HS-27A (cell line): ENCODE data around the gene BAMBI.

Experiments used
- DNase-seq: peaks from one replicate; pipeline ENCODE4 v3.0.0-alpha.2; 2012; ENCODE audit warnings: low read depth, missing footprints

The BAMBI gene

GRCh38 chr10:28676326-28676967 is 874 bp upstream of the BAMBI start:
- DNase-seq: no peak

- no peak for DNase-seq
These were observed 766 bp downstream of the BAMBI start for GRCh38 chr10:28677888-28678686.

GRCh38 chr10:28678687-28679457 is 1.6 kb downstream of the BAMBI start:
- DNase-seq: no peak

- no peak for DNase-seq
These were observed 2.4 kb downstream of the BAMBI start for GRCh38 chr10:28679581-28680357.

GRCh38 chr10:28680358-28680752 is 3.0 kb downstream of the BAMBI start:
- DNase-seq: no peak

GRCh38 chr10:28681291-28681763 is 4.0 kb downstream of the BAMBI start:
- no peak for DNase-seq

GRCh38 chr10:28681928-28682750 is 4.8 kb downstream of the BAMBI start:
- DNase-seq: no peak

GRCh38 chr10:28684157-28684985 is 7.0 kb downstream of the BAMBI start:
- no peak for DNase-seq

- DNase-seq: no peak
These were observed 7.8 kb downstream of the BAMBI start for GRCh38 chr10:28684986-28685580.

GRCh38 chr10:28685717-28686116 is 8.4 kb downstream of the BAMBI start:
- no peak for DNase-seq

GRCh38 chr10:28686835-28687682 is 9.7 kb downstream of the BAMBI start:
- DNase-seq: no peak

- no peak for DNase-seq
These were observed 10.3 kb downstream of the BAMBI start for GRCh38 chr10:28687683-28688001.

GRCh38 chr10:28690545-28690944 is 13.2 kb downstream of the BAMBI start:
- no peak for DNase-seq

GRCh38 chr10:28691187-28691694 is 13.9 kb downstream of the BAMBI start:
- no peak for DNase-seq

GRCh38 chr10:28692050-28692449 is 14.7 kb downstream of the BAMBI start:
- no peak for DNase-seq

- no peak for DNase-seq
These were observed 17.2 kb downstream of the BAMBI start for GRCh38 chr10:28694530-28694929.

- DNase-seq: no peak
These were observed 20.8 kb downstream of the BAMBI start for GRCh38 chr10:28698075-28698474.

GRCh38 chr10:28704464-28705161 is 27.3 kb downstream of the BAMBI start:
- no peak for DNase-seq
